ENCODE measurements around the gene GABRP.

DNA sequence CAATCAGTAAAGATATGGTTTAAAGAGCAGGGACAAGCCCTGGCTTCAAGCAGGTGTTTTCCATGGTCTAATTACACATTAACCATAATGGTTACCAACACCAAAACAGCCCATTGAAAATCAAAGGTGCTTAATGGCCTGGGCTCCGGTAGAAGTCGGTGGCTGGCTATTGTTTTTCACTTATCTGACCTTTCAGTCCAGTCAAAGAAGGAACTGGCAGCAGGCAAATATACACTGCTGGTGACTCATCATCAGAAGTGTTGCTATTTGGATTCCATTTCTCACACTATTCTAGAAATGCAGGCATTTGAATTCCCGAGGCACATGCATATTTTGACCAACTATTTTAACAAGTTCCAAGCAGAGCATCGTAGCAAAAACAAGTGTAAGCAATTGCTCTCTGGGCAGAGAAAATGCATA lies 26.3 kb upstream of the GABRP start:
- TF ChIP-seq, protein P1, sequence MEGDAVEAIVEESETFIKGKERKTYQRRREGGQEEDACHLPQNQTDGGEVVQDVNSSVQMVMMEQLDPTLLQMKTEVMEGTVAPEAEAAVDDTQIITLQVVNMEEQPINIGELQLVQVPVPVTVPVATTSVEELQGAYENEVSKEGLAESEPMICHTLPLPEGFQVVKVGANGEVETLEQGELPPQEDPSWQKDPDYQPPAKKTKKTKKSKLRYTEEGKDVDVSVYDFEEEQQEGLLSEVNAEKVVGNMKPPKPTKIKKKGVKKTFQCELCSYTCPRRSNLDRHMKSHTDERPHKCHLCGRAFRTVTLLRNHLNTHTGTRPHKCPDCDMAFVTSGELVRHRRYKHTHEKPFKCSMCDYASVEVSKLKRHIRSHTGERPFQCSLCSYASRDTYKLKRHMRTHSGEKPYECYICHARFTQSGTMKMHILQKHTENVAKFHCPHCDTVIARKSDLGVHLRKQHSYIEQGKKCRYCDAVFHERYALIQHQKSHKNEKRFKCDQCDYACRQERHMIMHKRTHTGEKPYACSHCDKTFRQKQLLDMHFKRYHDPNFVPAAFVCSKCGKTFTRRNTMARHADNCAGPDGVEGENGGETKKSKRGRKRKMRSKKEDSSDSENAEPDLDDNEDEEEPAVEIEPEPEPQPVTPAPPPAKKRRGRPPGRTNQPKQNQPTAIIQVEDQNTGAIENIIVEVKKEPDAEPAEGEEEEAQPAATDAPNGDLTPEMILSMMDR (IDR thresholded peaks at IDR 0.05 in 4 of 5, conservative IDR thresholded peaks at IDR 0.05 in 1 of 5) = no peak
- TF ChIP-seq POLR2A (IDR thresholded peaks at IDR 0.05) = no peak

All from gastrocnemius medialis (tissue), 4 donors.